D721Med (cell line): ENCODE measurements around the gene SPECC1L.
"Not testable (repeated sequence)": the region's sequence is repeated elsewhere in the genome, so short reads cannot be mapped to it uniquely, and the experiment has no call there.

ENCODE experiments used
- DNase-seq: peaks from one replicate; pipeline ENCODE4 v3.0.0; 2011; ENCODE audit warnings: low spot score; ENCODE audit not compliant: insufficient read length
- FAIRE-seq: peaks from 2 replicates; lab custom pipeline; 2011; peaks lifted over from hg19 to GRCh38; lab: Jason Lieb, UNC
- CTCF ChIP-seq: IDR thresholded peaks from 2 replicates; pipeline ENCODE4 v1.5.1; 2012; ENCODE audit warnings: mild to moderate bottlenecking, control low read depth; ENCODE audit not compliant: insufficient read depth; ENCODE audit errors: missing control alignments

The SPECC1L gene

GRCh38 chr22:24231706-24232105 lies 38.9 kb upstream of the SPECC1L start:
- no peak for FAIRE-seq
- TF ChIP-seq CTCF = no peak
- no peak for DNase-seq

- no peak for TF ChIP-seq CTCF
- DNase-seq (no peak), FAIRE-seq (no peak)
These were observed 38.5 kb upstream of the SPECC1L start for GRCh38 chr22:24232124-24232523.

- FAIRE-seq = no peak
- TF ChIP-seq CTCF = no peak
- no peak for DNase-seq
These were observed 37.9 kb upstream of the SPECC1L start for GRCh38 chr22:24232725-24233124.

GRCh38 chr22:24233235-24233634 lies 37.4 kb upstream of the SPECC1L start:
- DNase-seq (no peak), FAIRE-seq (no peak)
- no peak for TF ChIP-seq CTCF

GRCh38 chr22:24233816-24234215 lies 36.8 kb upstream of the SPECC1L start:
- FAIRE-seq = no peak
- TF ChIP-seq CTCF = no peak
- DNase-seq = no peak

- DNase-seq (no peak), FAIRE-seq (no peak)
- no peak for TF ChIP-seq CTCF
These were observed 35.3 kb upstream of the SPECC1L start for GRCh38 chr22:24235315-24235714.

- FAIRE-seq (no peak), DNase-seq (no peak)
- TF ChIP-seq CTCF = no peak
These were observed 34.0 kb upstream of the SPECC1L start for GRCh38 chr22:24236656-24237055.

GRCh38 chr22:24238101-24238694 lies 32.4 kb upstream of the SPECC1L start:
- not testable (repeated sequence) for FAIRE-seq

More at GRCh38 chr22:24238101-24238694, 32.4 kb upstream of the SPECC1L start:
- not testable (repeated sequence) for DNase-seq
